AG04449 (cell line): ENCODE measurements around the gene B3GLCT.

Experiments
- CTCF ChIA-PET: fragments of 350-600 bp; formaldehyde crosslinking; extraction: SDS; loops from one replicate; lab custom pipeline; 2021; ENCODE audit warnings: antibody characterized with exemption; lab: Yijun Ruan, JAX
- POLR2A ChIA-PET: fragments of 400-600, 350-600 bp; formaldehyde crosslinking; extraction: SDS; loops from one replicate; lab custom pipeline; 2020; ENCODE audit warnings: antibody characterized with exemption, inconsistent platforms; lab: Yijun Ruan, JAX
- DNase-seq: peaks from one replicate; pipeline ENCODE4 v3.0.0-alpha.2; 2010; ENCODE audit warnings: low read depth, low spot score
- H3K4me3 ChIP-seq: 2 replicates; pipeline ENCODE4 v1.5.1; 2011; ENCODE audit warnings: low read depth, mild to moderate bottlenecking, control low read depth, low read length
- CTCF ChIP-seq: IDR thresholded peaks from one replicate; pipeline ENCODE4 v1.5.1; 2011; ENCODE audit warnings: mild to moderate bottlenecking, moderate library complexity, low read length, control low read depth, inconsistent platforms; ENCODE audit not compliant: insufficient read depth; ENCODE audit errors: missing control alignments

Gene B3GLCT

GRCh38 chr13:31357581-31357980, 157.8 kb downstream of the B3GLCT start:
- no peak overlapping the region for H3K4me3 ChIP-seq
- ChIA-PET POLR2A (no interaction called here), CTCF (no interaction called here)
- DNase-seq: no peak
- no peak for TF ChIP-seq CTCF

GRCh38 chr13:31361673-31362072, 161.9 kb downstream of the B3GLCT start:
- DNase-seq: no peak
- ChIA-PET CTCF (no interaction called here), POLR2A (no interaction called here)
- no peak for TF ChIP-seq CTCF
- H3K4me3 ChIP-seq: no peak overlapping the region

GRCh38 chr13:31365630-31366029, 165.9 kb downstream of the B3GLCT start:
- CTCF ChIA-PET: no interaction called here
- H3K4me3 ChIP-seq: no peak overlapping the region
- POLR2A ChIA-PET: interaction anchor here (0.5 kb wide), 1 partner anchor 1014 kb away, joined by 3 read pairs; no protein-coding TSS in a partner anchor
- no peak for DNase-seq
- no peak for TF ChIP-seq CTCF

DNA sequence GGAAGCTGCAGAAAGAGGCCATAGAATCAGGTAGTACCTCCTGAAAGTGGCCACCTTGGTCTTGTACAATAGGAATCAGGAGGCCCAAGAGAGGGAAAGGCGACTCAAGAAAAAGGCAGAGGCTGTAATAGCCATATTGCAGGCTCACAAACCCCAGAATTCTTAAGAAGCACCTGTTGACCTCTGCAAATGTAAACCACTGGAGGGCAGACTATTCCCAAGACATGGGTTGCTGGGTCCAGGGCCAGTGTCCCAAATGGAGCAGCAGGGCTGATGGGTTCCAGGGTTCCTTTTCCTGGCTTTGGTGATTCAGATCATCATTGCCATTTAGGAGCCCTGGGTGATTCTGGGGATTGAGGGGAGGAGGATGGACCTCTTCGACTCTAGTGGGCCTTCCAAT, 167.6 kb downstream of the B3GLCT start:
- CTCF ChIA-PET: no interaction called here
- POLR2A ChIA-PET: no interaction called here
- no peak for DNase-seq

GRCh38 chr13:31369213-31369612, 169.4 kb downstream of the B3GLCT start:
- no peak overlapping the region for H3K4me3 ChIP-seq
- ChIA-PET POLR2A (no interaction called here), CTCF (interaction anchor here (1.0 kb wide), 1 partner anchor 133 kb away, joined by 3 read pairs; no protein-coding TSS in a partner anchor)
- DNase-seq: no peak
- TF ChIP-seq CTCF: no peak

More for the DNA sequence above, 167.6 kb downstream of the B3GLCT start:
- no peak for TF ChIP-seq CTCF
- no peak overlapping the region for H3K4me3 ChIP-seq

- DNase-seq: no peak
- TF ChIP-seq CTCF: no peak
- H3K4me3 ChIP-seq: no peak overlapping the region
- CTCF ChIA-PET: interaction anchor here (1.2 to 1.4 kb wide), 2 partner anchors 40 to 136 kb away, joined by 4 to 5 read pairs; no protein-coding TSS in a partner anchor
- POLR2A ChIA-PET: no interaction called here
These were observed 172.7 kb downstream of the B3GLCT start for GRCh38 chr13:31372454-31372853.
